Prostate gland (tissue), 2 donors: Measurements from ENCODE around the gene NSUN3. TPM values are rescaled to one million over a fixed set of nuclear protein-coding genes. Genes with fewer than 3 reads are reported as not detected.

Source experiments
- DNase-seq: peaks from one replicate; pipeline ENCODE4 v3.0.0-alpha.2; 2019; ENCODE audit warnings: low spot score
- H3K27ac ChIP-seq, 2 donors: fragments of 200-600 bp; sonication (generic); 2 replicates each; pipeline ENCODE4 v1.5.1; 2017 to 2019
- H3K27me3 ChIP-seq: fragments of 200-600 bp; sonication (generic); replicated peaks from 2 replicates; pipeline ENCODE4 v1.5.1; 2019; ENCODE audit not compliant: insufficient read depth
- H3K36me3 ChIP-seq, 2 donors: fragments of 200-600 bp; sonication (generic); 1 replicate in 1 of 2; 2 replicates in 1 of 2; pipeline versions ENCODE4 v1.5.1 to v1.8.1; 2017 to 2019
- H3K4me1 ChIP-seq: fragments of 200-600 bp; sonication (generic); replicated peaks from 2 replicates; pipeline ENCODE4 v1.5.1; 2019
- H3K4me3 ChIP-seq, 2 donors: fragments of 200-600 bp; sonication (generic); 2 replicates each; pipeline ENCODE4 v1.5.1; 2017 to 2019
- H3K9me3 ChIP-seq: fragments of 200-600 bp; sonication (generic); 2 replicates; pipeline ENCODE4 v1.5.1; 2017
- POLR2A ChIP-seq: fragments of 450-650 bp; IDR thresholded peaks from one replicate; pipeline ENCODE4 v1.6.1; 2016; ENCODE audit warnings: antibody characterized with exemption, mild to moderate bottlenecking
- POLR2AphosphoS5 ChIP-seq: sonication (generic); formaldehyde crosslinking; IDR thresholded peaks from one replicate; pipeline ENCODE4 v1.6.1; 2017; ENCODE audit warnings: antibody characterized with exemption
- WGBS: methylation state at CpG from one replicate; pipeline ENCODE4 v1.1.5; 2018; 5-methylcytosine and 5-hydroxymethylcytosine counted together
- intact Hi-C: fragments of 100-400 bp; cut with DNase I; formaldehyde crosslinking; loops from one replicate; pipeline ENCODE4 v1.14.2; 2022
- total RNA-seq, 2 donors: library from RNA; depleted of rRNA; stranded (reverse); fragments of >200 nt; gene quantifications; one replicate each; pipeline ENCODE4 v1.1.0, GENCODE V29; 2016
- TF ChIP-seq, protein P1 (sequence below), 4 experiments: fragments of 200-600 bp in 2 of 4; fragments of 450-650 bp in 2 of 4; sonication (generic) in 2 of 4; IDR thresholded peaks; 1 replicate in 3 of 4; 2 replicates in 1 of 4; pipeline ENCODE4 v1.5.1; 2016 to 2019; ENCODE audit warnings: antibody characterized with exemption in 4 of 4, mild to moderate bottlenecking in 2 of 4, moderate library complexity in 2 of 4

The NSUN3 gene
- total RNA-seq, 2 donors from 2014 or later = 9.2 to 12.2 TPM

- 79% methylated on average over 8 of the region's 8 CpGs for WGBS
- Histone ChIP-seq H3K9me3 (no peaks in the 10 kb centered on the region), H3K27ac (no peak overlapping the region), H3K4me1 (no peaks in the 10 kb centered on the region), H3K4me3 (no peak overlapping the region), H3K36me3 (no peaks in the 10 kb centered on the region), H3K27me3 (no peaks in the 10 kb centered on the region)
- intact Hi-C loops = no loop called here
- DNase-seq = no peak
- TF ChIP-seq, protein P1, sequence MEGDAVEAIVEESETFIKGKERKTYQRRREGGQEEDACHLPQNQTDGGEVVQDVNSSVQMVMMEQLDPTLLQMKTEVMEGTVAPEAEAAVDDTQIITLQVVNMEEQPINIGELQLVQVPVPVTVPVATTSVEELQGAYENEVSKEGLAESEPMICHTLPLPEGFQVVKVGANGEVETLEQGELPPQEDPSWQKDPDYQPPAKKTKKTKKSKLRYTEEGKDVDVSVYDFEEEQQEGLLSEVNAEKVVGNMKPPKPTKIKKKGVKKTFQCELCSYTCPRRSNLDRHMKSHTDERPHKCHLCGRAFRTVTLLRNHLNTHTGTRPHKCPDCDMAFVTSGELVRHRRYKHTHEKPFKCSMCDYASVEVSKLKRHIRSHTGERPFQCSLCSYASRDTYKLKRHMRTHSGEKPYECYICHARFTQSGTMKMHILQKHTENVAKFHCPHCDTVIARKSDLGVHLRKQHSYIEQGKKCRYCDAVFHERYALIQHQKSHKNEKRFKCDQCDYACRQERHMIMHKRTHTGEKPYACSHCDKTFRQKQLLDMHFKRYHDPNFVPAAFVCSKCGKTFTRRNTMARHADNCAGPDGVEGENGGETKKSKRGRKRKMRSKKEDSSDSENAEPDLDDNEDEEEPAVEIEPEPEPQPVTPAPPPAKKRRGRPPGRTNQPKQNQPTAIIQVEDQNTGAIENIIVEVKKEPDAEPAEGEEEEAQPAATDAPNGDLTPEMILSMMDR (IDR thresholded peaks at IDR 0.05) = no peak
- TF ChIP-seq POLR2A (no peak), POLR2AphosphoS5 (no peak)
Observed at GRCh38 chr3:94082391-94082937, 19.6 kb downstream of the NSUN3 start.

- 88% methylated on average over 4 of the region's 4 CpGs for WGBS
- TF ChIP-seq POLR2AphosphoS5 = no peak
- no peak for TF ChIP-seq POLR2A
- TF ChIP-seq, protein P1 (IDR thresholded peaks at IDR 0.05) = no peak
- Histone ChIP-seq H3K27ac (no peak overlapping the region), H3K36me3 (no peaks in the 10 kb centered on the region), H3K4me3 (no peak overlapping the region), H3K9me3 (no peaks in the 10 kb centered on the region), H3K27me3 (no peaks in the 10 kb centered on the region), H3K4me1 (no peaks in the 10 kb centered on the region)
- DNase-seq = no peak
- intact Hi-C loops = no loop called here
Observed at GRCh38 chr3:94083261-94083660, 20.4 kb downstream of the NSUN3 start.

GRCh38 chr3:94089126-94089525, 26.3 kb downstream of the NSUN3 start:
- intact Hi-C loops = no loop called here
- Histone ChIP-seq H3K9me3 (no peaks in the 10 kb centered on the region), H3K4me1 (no peaks in the 10 kb centered on the region), H3K27me3 (no peaks in the 10 kb centered on the region), H3K27ac (no peak overlapping the region), H3K36me3 (no peaks in the 10 kb centered on the region), H3K4me3 (no peak overlapping the region)
- no peak for TF ChIP-seq POLR2A
- TF ChIP-seq, protein P1 (IDR thresholded peaks at IDR 0.05) = no peak
- no peak for TF ChIP-seq POLR2AphosphoS5
- 96% methylated on average over 1 of the region's 1 CpG for whole genome bisulfite sequencing
- no peak for DNase-seq

DNA sequence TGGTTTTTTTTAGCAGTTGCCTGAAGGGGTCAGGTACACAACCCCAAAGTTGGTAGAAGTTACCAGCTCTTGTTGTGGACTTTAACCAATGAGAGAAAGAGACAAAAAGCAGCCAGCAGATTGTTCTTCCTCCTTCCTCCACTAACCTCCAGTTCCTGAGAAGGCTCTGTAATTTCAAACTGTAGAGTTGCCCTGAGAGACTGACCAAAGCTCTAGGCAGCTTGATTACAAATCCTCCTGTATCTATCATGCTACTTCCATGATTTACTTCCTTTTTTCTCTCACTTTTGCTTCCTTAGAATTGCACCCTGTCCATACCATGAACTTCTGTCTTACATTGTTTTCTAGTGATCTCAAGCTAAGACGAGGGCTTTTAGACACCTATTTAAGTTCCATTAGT, 29.2 kb downstream of the NSUN3 start:
- intact Hi-C loops = no loop called here
- TF ChIP-seq, protein P1 (IDR thresholded peaks at IDR 0.05) = no peak
- TF ChIP-seq POLR2AphosphoS5 (no peak), POLR2A (no peak)
- Histone ChIP-seq H3K4me1 (no peaks in the 10 kb centered on the region), H3K4me3 (no peak overlapping the region), H3K27ac (no peak overlapping the region), H3K9me3 (no peaks in the 10 kb centered on the region), H3K36me3 (no peaks in the 10 kb centered on the region), H3K27me3 (no peaks in the 10 kb centered on the region)
- no peak for DNase-seq
- WGBS = 96% methylated on average over 1 of the region's 1 CpG

- Histone ChIP-seq H3K36me3 (no peaks in the 10 kb centered on the region), H3K4me3 (no peak overlapping the region), H3K4me1 (no peaks in the 10 kb centered on the region), H3K27ac (no peak overlapping the region), H3K27me3 (no peaks in the 10 kb centered on the region), H3K9me3 (no peaks in the 10 kb centered on the region)
- intact Hi-C loops = no loop called here
- TF ChIP-seq, protein P1 (IDR thresholded peaks at IDR 0.05) = no peak
- no peak for TF ChIP-seq POLR2A
- no peak for TF ChIP-seq POLR2AphosphoS5
- DNase-seq = no peak
- 64% methylated on average over 1 of the region's 1 CpG for WGBS
Observed at GRCh38 chr3:94093151-94093550, 30.3 kb downstream of the NSUN3 start.
